Smooth muscle cell of the brain vasculature (primary cell): Measurements from ENCODE around the gene HIVEP2.

Experiments used
- DNase-seq: peaks from one replicate; pipeline ENCODE4 v3.0.0-alpha.2; 2012; ENCODE audit warnings: low read depth, low spot score

The HIVEP2 gene

GRCh38 chr6:142918339-142919042, 26.5 kb downstream of the HIVEP2 start:
- peak; percentile 36 for DNase-seq

GRCh38 chr6:142916881-142917280, 28.1 kb downstream of the HIVEP2 start:
- DNase-seq: no peak

- DNase-seq: no peak
These were observed 29.9 kb downstream of the HIVEP2 start for GRCh38 chr6:142914937-142915697.

- DNase-seq: no peak
These were observed 30.6 kb downstream of the HIVEP2 start for GRCh38 chr6:142914369-142914768.

- no peak for DNase-seq
These were observed 31.4 kb downstream of the HIVEP2 start for GRCh38 chr6:142913511-142914047.

- DNase-seq: no peak
These were observed 31.9 kb downstream of the HIVEP2 start for GRCh38 chr6:142913036-142913510.

- no peak for DNase-seq
These were observed 32.9 kb downstream of the HIVEP2 start for GRCh38 chr6:142912125-142912524.

- no peak for DNase-seq
These were observed 33.5 kb downstream of the HIVEP2 start for GRCh38 chr6:142911430-142911829.

- no peak for DNase-seq
These were observed 35.3 kb downstream of the HIVEP2 start for GRCh38 chr6:142909686-142910085.

- DNase-seq: no peak
These were observed 36.7 kb downstream of the HIVEP2 start for GRCh38 chr6:142908235-142908634.

- DNase-seq: no peak
These were observed 37.4 kb downstream of the HIVEP2 start for GRCh38 chr6:142907544-142907943.

- DNase-seq: no peak
These were observed 38.0 kb downstream of the HIVEP2 start for GRCh38 chr6:142906945-142907470.

GRCh38 chr6:142903812-142904211, 41.2 kb downstream of the HIVEP2 start:
- DNase-seq: no peak

- DNase-seq: peak; percentile 90
These were observed 42.3 kb downstream of the HIVEP2 start for GRCh38 chr6:142902636-142903053.

- no peak for DNase-seq
These were observed 43.4 kb downstream of the HIVEP2 start for GRCh38 chr6:142901611-142902010.

GRCh38 chr6:142900227-142900971, 44.6 kb downstream of the HIVEP2 start:
- DNase-seq: no peak

- DNase-seq: no peak
These were observed 45.8 kb downstream of the HIVEP2 start for GRCh38 chr6:142898927-142899895.

GRCh38 chr6:142897659-142898058, 47.3 kb downstream of the HIVEP2 start:
- DNase-seq: no peak

GRCh38 chr6:142896732-142897131, 48.2 kb downstream of the HIVEP2 start:
- DNase-seq: no peak

GRCh38 chr6:142893088-142893487, 51.9 kb downstream of the HIVEP2 start:
- no peak for DNase-seq
